ENCODE results near the gene SAMD5.

GRCh38 chr6:147560670-147561069 is 52.2 kb downstream of the SAMD5 start:
- TF ChIP-seq EZH2phosphoT487 (IDR thresholded peaks at IDR 0.05; ENCODE audit: insufficient read depth, low read depth), result no peak
- no peak for TF ChIP-seq EZH2 (IDR thresholded peaks at IDR 0.05; ENCODE audit: insufficient read depth, poor library complexity, severe bottlenecking)
